HG03025 (cell line): Measurements from ENCODE around the gene SPSB1.

ENCODE experiments used
- ATAC-seq: cut with Tn5 transposase; IDR thresholded peaks from one replicate; pipeline ENCODE4 v1.9.1; 2021; ENCODE audit warnings: mild to moderate bottlenecking, moderate library complexity; ENCODE audit not compliant: unreplicated experiment, low FRiP score

Gene SPSB1

GRCh38 chr1:9292361-9293240 lies at the start of gene SPSB1:
TSS of gene SPSB1 (plus strand) at chr1:9292894. CDS start at chr1:9355892, 62,998 bp downstream.
- ATAC-seq: no peak

- no peak for ATAC-seq
Measured at GRCh38 chr1:9243066-9243739, 49.5 kb upstream of the SPSB1 start.

GRCh38 chr1:9244501-9245229 lies 48.0 kb upstream of the SPSB1 start:
- ATAC-seq: no peak

GRCh38 chr1:9245230-9245619 lies 47.5 kb upstream of the SPSB1 start:
- ATAC-seq: no peak

DNA sequence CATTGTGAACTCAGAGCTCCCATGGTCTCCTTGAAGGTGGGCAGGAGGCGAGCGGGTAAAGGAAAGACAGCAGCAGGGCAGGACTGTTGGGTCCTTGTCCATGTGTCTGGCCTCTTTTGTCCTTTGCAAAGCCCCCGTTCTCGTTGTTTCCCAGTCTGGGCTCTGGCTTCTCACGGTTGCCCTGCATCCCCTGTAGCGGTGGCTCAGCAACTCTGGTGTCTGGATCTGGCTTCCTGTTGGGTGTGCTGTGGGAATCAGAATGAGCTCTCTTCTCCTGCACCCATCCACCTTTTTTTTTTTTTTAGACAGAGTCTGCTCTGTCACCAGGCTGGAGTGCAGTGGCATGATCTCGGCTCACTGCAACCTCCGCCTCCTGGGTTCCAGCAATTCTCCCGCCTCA lies 47.0 kb upstream of the SPSB1 start:
- no peak for ATAC-seq

DNA sequence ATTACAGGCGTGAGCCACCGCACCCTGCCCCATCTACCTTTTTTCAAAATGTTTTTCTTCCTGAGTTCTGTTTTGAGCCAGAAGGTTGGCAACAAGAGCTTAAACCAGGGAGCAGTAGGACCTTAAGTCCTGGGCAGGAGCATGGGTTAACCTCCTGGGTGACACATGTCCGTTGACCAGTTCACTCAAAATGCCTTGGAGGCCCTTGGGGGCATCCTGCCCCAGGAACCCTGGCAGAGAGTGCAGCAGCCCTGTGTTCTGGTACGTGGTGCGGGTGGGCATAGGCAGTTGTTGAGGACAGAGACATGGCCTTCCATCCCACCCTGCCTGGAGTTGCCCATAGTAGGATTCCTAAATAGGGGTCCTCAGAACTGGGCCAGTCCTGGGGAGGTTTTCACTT lies 46.5 kb upstream of the SPSB1 start:
- no peak for ATAC-seq

- no peak for ATAC-seq
Measured at GRCh38 chr1:9246841-9247785, 45.6 kb upstream of the SPSB1 start.

- no peak for ATAC-seq
Measured at GRCh38 chr1:9247894-9248293, 44.8 kb upstream of the SPSB1 start.

GRCh38 chr1:9248341-9249262 lies 44.1 kb upstream of the SPSB1 start:
- ATAC-seq: no peak

GRCh38 chr1:9249263-9249533 lies 43.5 kb upstream of the SPSB1 start:
- ATAC-seq: no peak

GRCh38 chr1:9249534-9250410 lies 42.9 kb upstream of the SPSB1 start:
- no peak for ATAC-seq

DNA sequence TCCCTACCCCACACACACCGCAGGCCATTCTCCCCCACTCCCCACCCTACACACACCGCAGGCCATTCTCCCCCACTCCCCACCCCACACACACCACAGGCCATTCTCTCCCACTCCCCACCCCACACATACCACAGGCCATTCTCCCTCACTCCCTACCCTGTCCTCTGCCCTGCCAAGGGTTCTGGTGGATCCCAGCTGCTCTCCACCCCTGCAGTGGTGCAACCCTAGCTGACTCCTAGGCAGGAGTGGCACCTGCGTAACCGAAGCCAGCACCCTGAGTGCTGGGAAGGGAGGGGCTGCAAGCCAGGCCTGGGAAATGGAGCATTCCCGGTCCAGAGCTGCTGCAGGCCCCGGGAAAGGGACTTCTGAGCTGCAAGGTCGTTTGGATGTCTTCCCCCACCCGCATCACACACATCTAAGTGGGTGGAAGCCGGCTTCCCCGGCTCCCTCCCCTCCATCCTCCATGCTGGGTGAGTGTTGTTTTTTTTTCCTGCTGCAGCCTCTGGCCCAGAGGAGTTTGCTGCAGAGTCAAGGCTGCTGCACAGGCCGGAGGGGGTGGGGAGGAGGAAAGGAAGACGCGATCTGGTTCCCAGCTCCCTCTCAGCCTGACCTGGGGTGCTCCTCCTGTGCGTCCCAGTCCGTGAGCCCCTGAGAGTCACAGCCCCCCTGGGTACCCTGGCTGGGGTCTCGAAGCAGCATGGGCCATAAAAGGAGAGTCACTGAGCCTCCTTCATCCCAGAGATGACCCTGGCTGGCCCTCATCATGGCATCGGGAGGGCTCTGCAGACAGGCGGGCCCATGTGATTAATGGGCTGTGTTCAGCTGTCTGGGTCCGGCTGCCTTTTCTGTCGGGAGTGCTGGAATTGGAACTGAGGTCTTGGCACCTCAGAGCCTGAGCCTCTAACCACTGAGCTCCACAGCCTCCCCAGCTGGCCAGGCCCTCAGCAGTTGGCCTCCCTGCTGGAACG lies 42.0 kb upstream of the SPSB1 start:
- no peak for ATAC-seq

- ATAC-seq: no peak
Measured at GRCh38 chr1:9251501-9251900, 41.2 kb upstream of the SPSB1 start.

GRCh38 chr1:9253004-9253403 lies 39.7 kb upstream of the SPSB1 start:
- ATAC-seq: no peak

GRCh38 chr1:9253453-9254105 lies 39.1 kb upstream of the SPSB1 start:
- no peak for ATAC-seq

DNA sequence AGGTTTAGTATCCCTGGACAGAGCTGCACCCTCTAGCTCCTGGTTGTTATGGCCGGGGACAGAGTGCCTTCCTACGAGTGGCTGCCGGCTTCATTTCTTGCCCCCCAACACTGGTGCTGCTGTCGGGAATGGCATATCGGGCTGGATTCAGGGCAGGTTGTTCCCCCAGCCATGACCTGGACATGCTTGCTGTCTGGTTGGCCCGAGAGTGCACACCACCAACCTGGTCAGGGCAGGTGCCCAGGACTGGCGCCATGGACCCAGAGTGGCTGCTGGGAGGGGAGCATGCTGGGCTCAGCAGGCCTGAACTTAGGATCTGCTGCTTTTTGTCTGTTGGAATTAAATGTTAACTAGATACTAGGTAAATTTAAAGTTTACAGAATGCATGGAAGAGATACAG lies 36.4 kb upstream of the SPSB1 start:
- ATAC-seq: no peak

GRCh38 chr1:9257851-9258250 lies 34.8 kb upstream of the SPSB1 start:
- no peak for ATAC-seq
